Muscle of back (tissue), 11 donors: Measurements from ENCODE around the gene ACE. TPM values are rescaled to one million over a fixed set of nuclear protein-coding genes. Genes with fewer than 3 reads are reported as not detected.

Source experiments
- DNase-seq, 3 donors: peaks; one replicate each; pipeline versions ENCODE4 v3.0.0 to v3.0.0-alpha.2; 2013
- polyA plus RNA-seq, 10 donors: library from polyadenylated mRNA; unstranded; fragments of 120-200 nt; gene quantifications; one replicate each; pipeline ENCODE4 v1.2.1, GENCODE V29; 2013; ENCODE audit not compliant: insufficient read length in 10 of 10

Gene ACE
- polyA plus RNA-seq, 10 donors = 7.7 to 14.2 (median 8.8) TPM

DNA sequence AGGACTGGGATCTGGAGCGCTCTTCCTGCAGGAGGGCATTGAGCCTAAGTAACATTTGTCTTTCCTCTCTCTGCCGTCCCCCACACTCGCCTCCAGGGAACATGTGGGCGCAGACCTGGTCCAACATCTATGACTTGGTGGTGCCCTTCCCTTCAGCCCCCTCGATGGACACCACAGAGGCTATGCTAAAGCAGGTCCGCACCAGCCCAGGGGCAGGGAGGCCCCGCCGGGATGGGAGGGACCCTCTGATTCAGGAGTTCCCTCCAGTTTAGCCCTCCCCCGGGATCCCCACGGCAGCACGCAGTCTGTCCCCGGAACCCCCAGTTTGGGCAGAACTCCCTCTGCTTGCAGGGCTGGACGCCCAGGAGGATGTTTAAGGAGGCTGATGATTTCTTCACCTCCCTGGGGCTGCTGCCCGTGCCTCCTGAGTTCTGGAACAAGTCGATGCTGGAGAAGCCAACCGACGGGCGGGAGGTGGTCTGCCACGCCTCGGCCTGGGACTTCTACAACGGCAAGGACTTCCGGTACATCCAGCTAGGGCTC is 14.1 kb downstream of the ACE start:
- no peak for DNase-seq

DNA sequence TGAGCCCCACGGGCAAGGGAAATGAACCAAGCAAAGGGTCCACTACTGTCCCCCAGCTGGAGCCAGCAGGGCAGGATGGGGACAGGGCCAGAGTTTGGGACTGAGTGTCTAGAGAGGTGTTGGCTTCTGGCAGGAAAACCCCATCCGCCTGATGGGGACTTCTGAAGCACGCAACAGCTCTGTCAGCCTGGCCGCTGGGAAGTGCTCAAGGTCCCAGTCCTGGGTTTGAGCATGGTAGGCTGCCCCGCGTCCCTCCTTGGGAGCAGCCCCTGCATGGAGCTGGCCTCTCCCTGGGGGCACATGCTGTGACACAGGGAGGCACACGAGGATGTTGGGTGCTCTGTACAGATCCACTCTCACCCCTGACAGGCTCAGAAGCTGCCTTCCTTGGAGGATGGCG is 14.6 kb downstream of the ACE start:
- DNase-seq = no peak

DNA sequence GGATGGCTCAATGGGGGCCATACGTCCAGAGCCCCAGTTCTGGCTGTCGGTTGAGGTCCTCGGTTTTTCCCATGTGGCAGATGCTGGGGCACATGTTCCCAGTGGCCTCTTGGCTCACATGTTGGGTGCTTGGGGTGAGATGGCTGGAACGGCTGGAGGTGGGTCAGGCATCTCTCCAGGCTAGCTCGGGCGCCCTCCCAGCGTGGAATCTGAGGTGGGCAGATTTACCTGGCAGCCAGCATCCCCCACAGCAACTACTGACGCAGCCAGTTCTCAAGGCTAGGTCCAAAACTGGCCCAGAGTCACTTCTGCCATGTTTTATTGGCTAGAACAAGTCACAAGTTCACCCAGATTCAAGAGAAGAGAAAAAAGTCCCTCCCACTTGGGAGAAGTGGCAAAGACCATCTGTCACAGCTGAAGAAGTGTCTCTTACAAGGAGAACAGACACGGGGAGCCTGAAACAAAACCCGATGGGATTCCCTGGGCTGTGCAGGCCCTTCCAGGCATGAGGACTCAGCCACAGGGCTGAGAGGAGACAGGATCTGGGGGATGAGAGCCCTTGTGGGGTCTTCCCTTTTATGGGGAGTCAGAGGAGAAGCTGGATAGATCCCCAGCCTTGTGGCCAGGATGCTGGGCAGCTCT is 15.2 kb downstream of the ACE start:
- no peak for DNase-seq

DNA sequence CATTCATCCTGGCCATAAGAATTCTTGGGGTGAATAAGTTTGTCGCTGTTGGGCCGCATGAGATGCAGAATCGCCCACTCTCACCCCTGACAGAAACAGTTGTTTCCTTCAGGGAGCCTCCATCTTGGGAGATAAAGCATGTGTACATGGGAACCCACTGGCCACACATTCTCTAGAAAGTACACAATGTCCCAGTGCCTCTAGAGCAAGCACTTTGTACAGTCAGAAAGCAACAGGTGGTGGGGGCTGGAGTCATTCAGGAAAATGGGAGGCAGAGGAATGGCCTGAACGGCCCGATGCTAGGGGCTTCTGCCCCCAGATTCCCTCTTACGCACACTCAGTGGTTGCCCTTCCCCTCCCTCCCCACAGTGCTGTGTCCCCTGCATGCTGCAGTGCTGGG is 16.1 kb downstream of the ACE start:
- DNase-seq = no peak

DNA sequence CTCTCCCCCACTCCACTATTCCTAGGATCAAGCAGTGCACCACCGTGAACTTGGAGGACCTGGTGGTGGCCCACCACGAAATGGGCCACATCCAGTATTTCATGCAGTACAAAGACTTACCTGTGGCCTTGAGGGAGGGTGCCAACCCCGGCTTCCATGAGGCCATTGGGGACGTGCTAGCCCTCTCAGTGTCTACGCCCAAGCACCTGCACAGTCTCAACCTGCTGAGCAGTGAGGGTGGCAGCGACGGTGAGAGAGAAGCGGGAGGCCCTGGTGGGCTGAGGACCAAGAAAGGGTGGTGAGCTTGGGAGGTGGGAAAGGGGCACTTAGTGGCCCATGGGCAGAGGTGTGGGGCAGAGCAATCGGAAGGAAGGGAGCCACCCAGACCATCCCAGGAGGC is 16.6 kb downstream of the ACE start:
- DNase-seq = no peak

DNA sequence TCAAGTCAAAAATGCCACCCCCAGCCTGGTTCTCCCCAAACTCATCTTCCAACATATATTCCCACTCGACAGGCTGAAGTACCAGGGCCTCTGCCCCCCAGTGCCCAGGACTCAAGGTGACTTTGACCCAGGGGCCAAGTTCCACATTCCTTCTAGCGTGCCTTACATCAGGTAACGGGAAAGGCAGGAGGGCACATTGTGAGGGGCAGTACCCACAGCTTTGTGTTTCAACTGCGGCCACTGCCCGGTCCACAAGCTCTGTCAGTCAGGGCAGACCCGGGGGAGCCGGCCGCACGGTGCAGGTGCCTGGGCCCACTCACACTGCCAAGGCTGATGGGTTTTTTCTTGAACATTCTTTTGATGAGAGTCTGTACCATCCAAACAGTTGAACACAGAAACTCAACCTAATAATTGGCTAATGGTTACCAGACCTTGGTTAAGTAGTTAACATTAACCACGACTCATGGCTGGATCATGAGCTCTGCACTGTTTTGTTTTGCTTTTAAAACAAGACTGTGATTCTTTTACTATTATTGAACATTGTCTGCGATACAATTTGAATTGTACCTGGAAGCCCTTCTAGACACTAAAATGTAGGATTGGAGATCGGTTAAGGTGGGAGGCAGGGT is 17.6 kb downstream of the ACE start:
- DNase-seq = no peak

DNA sequence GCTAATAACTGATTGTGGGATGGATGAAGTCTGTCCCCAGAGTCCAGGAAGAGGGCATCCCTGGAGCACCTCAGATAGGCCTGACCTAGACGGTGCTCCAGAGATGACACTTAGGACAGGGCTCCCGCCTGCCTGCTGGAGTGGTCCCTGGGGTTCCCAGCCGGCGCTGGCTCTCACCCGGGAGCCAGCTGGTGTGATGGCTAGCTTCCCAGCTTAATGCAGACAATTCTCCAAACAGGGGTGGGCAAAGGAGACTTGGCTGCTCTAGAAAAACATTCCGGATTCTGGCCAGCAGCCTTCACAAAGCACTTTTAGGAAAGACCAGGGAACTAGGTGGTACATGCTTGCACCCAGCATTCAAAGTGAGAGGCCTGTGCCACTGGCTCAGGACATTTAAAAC is 18.6 kb downstream of the ACE start:
- DNase-seq = peak in 1 of 3 donors; percentile 25

DNA sequence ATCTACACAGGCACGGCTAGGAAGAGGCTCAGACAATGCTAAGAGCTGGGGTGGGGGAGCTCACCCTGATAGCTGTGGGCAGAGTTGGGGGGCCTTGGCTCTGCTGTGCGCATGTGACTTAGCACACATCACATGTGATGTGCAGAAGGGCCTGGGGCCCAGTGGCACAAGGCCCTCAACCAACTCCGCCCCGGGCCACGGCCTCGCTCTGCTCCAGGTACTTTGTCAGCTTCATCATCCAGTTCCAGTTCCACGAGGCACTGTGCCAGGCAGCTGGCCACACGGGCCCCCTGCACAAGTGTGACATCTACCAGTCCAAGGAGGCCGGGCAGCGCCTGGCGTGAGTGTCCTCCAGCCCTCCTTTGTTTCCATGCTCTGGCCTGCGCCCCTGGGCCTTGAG is 19.3 kb downstream of the ACE start:
- no peak for DNase-seq

DNA sequence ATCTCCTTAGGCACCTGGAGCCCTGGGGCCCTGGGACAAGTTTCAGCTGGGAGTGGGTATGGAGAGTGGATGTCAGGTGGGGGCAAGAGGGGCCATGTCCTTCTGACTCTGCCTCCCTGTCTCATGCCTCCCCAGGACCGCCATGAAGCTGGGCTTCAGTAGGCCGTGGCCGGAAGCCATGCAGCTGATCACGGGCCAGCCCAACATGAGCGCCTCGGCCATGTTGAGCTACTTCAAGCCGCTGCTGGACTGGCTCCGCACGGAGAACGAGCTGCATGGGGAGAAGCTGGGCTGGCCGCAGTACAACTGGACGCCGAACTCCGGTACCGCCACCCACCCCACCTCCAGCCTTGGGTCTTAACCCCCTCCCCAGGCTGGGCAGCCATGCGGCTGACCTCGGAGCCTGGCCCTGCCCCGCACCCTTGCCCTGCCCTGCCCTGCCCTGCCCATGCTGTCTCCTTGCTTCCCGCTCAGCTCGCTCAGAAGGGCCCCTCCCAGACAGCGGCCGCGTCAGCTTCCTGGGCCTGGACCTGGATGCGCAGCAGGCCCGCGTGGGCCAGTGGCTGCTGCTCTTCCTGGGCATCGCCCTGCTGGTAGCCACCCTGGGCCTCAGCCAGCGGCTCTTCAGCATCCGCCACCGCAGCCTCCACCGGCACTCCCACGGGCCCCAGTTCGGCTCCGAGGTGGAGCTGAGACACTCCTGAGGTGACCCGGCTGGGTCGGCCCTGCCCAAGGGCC is 20.0 kb downstream of the ACE start:
- no peak for DNase-seq

DNA sequence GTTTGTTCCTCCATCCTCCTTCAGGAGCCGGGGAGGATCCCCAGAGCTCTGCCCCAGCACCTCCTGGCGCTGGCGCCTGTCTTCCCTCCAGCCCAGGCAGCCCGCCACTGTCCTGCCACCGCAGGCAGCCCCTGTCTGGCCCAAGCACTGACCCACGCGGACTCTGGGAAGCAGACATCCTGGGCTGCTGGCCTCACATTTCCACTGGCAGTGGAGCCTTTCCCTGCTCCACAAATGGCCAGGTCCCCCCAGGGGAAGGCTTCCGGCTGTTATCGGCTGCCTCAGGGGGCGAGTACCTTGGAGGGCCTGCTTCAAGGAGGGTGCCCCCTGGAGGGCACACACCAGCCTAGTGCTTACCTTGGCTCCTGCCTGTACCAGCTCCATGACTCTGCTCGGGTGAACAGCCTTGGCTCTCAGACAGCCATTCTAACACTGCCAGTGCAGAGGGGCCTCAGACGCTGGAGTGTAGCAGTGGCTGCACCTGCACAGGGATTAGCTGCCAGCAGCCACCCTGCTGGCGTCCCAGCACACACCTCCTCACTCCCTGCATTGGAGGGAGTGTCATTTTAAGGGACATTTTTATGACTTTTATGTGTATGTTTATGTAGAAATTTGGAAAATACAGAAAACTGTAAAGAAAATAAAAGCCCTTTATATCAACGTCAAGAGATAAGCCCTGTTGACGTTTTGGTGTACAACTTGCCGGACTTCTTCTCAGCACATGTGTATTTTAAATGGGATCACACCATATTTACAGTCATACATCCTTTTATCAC is 21.0 kb downstream of the ACE start:
- DNase-seq = no peak

DNA sequence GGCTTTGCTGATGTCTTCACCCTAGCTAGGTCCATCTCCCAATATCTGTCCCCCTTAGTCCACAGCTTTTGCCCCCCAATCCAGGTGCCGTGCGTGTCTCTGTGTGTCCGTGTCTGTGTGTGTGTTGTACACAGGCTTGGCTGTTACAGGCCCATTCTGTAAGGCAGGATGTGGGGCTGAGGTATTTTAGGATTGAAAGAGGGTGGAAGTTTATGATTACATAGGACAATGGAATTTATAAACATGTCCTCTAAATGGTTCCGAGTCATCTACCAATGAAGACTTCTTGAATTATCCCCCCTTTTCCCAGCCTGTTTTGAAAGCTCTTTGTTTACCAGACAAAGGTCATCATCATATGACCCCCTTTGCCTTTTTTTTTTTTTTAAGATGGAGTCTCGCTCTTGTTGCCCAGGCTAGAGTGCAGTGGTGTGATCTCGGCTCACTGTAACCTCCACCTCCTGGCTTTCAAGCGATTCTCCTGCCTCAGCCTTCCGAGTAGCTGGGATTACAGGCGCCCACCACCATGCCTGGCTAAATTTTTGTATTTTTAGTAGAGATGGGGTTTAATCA is 21.9 kb downstream of the ACE start:
- DNase-seq = no peak

DNA sequence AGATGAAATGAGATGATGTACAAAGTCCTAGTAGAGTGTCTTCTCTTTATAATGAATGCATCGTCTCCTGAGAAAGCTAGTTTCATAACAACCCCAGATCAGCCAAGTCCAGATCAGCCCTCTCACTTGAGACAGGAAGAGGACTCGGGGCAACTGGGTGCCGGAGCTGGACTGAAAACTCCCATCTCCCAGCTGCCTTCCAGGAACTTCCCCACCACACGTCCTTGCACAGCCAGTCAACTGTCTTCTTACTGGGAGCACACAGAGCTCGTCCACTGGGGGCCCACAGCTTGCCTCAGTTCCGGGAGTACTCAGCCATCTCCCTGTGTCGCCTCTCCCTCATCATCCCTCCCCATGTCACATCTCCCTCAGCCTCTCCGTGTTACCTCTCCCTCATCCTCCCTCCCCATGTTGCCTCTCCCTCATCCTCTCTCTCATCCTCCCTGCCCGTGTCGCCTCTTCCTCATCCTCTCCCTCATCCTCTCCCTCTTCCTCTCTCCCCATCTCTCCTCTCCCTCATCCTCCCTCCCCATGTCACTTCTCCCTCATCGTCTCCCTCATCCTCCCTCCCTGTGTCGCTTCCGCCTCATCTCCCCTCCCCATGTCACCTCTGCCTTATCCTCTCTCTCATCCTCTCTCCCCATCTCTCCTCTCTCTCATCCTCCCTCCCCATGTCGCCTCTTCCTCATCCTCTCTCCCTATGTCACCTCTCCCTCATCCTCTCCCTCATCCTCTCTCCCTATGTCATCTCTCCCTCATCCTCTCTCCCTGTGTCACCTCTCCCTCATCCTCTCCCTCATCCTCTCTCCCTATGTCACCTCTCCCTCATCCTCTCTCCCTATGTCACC is 23.9 kb downstream of the ACE start:
- DNase-seq = no peak

DNA sequence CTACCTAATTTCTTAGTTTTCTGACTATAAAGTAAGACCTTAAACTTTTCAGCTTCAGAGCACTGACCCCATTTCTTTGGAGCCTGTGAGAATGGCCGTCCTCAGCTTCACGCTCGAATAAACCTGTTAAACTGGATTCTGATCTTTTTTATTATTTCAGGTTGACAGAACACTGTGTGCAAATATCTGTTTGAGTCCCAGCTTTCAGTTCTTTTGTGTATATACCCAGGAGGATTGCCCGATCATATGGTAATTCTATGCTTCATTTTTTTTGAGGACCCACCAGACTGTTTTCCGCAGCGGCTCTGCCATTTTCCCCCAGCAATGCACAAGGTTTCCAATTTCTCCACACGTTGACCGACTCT is 26.5 kb downstream of the ACE start:
- DNase-seq = no peak

DNA sequence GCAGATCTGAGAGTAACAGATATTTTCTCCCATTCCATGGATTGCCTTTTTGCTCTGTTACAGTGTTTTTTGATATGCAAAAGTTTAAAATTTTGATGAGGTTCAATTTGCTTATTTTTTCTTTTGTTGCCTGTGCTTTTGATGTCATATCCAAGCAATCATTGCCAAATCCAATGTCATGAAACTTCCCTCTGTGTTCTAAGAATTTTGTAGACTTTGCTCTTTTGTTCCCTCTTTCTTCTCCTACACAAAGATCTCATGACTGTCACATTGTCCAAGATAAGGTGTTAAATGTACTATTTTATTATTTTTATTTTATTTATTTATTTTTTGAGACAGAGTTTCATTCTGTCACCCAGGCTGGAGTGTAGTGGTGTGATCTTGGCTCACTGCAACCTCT is 27.4 kb downstream of the ACE start:
- no peak for DNase-seq

DNA sequence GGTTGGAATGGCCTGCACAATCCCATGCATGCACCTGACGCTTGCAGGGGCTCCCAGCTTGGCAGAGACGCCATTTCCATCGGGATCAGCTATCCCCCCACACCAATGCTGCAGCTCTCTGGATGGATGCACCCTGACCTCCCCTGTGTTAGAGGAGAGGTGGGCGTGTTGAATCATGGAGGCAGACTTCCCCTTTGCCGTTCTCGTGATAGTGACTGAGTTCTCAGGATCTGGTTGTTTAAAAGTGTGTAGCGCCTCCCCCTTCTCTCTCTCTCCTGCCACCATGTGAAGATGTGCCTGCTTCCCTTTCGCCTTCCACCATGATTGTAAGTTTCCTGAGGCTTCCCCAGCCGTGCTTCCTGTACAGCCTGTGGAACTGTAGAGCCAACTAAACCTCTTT is 28.5 kb downstream of the ACE start:
- DNase-seq = no peak

DNA sequence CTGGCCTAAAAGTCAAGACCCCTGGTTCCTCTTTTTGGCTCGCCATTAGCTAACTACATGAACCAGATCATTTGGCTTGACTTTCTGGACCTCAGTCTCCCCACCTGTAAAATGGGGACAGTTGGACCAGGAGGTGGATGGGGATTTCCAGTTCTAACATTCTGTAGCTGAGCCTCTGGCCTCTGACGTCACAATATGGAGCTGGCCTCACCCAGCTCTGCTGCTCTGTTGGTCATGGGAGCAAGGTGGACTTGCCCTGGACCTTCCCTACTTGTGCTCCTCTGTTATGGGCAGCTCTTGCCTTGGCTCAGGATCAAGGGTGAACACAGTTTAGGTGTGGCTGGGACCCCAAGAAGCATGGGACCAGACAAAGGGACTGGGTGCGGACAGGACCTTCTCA is 29.8 kb downstream of the ACE start:
- DNase-seq = no peak

DNA sequence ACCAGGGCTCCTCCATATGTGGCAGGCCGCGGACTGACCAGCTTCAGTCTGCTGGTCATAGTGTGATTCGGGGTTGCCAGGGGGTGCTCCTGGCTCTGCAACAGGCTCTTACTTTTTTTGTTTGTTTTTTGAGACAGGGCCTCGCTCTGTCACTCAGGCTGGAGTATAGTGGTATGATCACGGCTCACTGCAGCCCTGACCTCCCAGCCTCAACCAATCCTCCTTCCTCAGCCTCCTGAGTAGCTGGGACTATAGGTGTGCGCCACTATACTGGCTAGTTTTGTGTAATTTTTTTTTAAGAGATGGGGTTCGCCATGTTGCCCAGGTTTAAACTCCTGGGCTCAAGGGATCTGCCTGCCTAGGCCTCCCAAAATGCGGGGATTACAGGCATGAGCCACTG is 34.5 kb downstream of the ACE start:
- no peak for DNase-seq

DNA sequence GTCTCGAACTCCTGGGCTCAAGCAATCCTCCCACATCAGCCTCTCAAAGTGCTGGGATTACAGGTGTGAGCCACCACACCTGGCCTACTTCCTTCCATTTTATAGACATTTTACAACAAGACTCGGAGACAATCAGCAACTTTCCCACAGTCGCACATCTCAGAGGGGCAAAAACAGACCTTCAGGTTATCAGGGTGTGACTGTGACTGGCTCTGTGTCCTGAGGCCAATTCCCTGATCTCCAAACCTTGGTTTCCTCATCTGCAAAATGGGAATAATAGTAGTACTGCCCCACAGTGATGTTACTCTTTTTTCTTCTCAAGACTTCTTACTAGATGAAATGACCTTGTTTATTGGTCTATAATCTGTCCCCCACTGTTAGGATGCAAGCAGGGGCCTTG is 35.5 kb downstream of the ACE start:
- no peak for DNase-seq

DNA sequence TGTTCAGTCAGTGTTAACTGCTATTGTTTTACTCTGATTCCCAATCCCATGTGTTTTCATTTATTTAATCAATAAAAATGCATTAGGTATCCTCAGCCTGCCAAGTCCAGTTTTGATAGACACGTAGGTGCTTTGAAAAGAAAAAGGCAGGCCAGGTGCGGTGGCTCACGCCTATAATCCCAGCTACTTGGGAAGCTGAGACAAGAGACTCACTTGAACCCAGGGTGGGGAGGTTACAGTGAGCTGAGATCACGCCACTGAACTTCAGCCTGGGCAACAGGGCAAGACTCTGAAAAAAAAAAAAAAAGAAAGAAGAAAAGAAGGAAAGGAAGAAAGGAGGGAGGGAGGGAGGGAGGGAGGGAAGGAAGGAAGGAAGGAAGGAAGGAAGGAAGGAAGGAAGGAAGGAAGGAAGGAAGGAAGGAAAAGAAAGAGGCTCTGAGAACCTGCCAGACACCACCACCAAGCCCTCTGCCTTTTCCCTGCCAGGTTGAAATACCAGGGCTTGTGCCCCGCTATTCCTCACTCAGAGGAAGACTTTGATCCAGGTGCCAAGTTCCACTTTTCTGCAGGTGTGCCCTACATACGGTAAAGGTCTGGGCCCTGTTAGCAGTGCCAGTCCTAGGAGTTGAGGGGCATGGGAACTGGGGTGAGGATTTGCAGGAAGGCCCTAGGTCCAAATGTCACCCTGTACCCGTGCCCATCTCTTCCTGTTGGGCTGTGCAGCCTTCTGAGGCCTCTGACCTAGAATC is 36.2 kb downstream of the ACE start:
- DNase-seq = no peak

DNA sequence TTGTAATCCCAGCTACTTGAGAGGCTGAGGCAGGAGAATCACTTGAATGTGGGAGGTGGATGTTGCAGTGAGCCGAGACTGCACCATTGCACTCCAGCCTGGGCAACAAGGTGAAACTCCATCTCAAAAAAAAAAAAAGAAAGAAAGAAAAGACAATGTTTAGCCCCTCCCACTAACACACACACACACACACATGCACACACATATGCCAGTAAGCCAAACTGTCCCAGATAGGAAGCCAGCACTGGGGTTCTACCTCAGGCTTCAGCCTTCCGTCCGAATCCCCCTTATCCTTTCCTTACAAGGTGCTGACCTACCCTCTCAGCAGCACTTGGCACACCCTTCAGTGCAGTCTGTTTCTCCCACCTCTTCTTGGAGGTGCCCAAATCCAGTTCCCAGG is 37.6 kb downstream of the ACE start:
- no peak for DNase-seq
